Measurements from ENCODE around the gene BCHE.

The BCHE gene

DNA sequence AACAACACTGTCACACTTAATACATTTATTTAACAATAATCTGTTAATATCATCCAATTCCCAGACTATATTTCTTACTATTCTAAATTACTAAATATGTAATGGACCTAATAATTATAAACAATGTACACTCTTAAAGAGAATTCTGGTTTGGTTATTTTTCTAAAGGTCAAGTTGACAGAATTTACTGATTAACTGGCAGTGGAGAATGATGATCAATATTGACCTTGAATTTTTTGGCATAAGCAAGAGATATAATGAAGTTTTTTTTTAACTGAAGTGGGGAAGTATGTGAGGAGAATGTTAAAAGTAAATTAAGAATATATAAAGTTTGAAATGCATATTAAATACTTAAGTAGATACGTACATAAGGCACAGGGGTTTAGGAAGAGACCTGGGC lies 33.8 kb downstream of the BCHE start:
- no peak overlapping the region for H3K4me3 ChIP-seq (ENCODE audit: low read length)
- TF ChIP-seq CTCF (conservative IDR thresholded peaks at IDR 0.05; ENCODE audit: low read length) = no peak
- no peak for DNase-seq (ENCODE audit: low read depth)

DNA sequence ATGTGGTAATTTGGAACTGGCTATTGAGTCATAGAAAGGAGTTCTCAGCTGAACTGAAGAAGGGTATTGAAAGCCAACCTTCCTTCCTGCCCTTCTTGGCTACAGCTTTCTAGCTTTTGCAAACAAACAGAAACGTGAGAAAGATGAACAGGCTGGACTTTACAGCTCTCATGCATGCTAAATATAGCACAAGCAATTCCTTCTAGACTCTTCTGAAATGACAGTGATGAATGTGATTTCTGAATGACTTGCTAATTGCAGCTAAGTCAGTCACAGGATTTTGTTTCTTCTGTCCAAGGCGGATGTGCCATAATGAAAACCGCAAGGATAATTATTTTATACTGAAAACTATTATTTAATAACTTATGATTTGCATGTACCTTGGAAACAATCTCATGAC lies 36.3 kb downstream of the BCHE start:
- DNase-seq (ENCODE audit: low read depth) = no peak
- no peak for TF ChIP-seq CTCF (conservative IDR thresholded peaks at IDR 0.05; ENCODE audit: low read length)

DNA sequence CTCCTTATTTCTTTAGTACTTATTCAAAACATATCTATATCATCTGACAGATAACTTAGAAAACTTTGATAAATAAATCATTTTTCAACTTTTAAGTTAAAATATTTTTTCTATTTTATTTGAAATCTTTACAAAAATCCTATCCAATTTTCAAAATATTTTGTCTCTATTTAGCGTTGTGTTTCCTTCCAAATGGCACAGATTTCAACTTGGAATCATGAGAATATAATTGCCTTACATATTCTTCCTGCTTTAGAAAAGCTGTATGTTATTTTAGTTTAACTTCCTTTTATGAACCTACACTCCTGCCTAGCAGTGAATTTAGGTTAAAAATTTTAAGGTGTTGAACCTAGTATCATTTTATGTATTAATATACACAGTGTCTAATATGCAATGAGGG lies 38.2 kb downstream of the BCHE start:
- no peak for TF ChIP-seq CTCF (conservative IDR thresholded peaks at IDR 0.05; ENCODE audit: low read length)
- no peak for DNase-seq (ENCODE audit: low read depth)
- no peak overlapping the region for H3K4me3 ChIP-seq (ENCODE audit: low read length)

More for the DNA sequence above, 36.3 kb downstream of the BCHE start:
- H3K4me3 ChIP-seq (ENCODE audit: low read length) = no peak overlapping the region

DNA sequence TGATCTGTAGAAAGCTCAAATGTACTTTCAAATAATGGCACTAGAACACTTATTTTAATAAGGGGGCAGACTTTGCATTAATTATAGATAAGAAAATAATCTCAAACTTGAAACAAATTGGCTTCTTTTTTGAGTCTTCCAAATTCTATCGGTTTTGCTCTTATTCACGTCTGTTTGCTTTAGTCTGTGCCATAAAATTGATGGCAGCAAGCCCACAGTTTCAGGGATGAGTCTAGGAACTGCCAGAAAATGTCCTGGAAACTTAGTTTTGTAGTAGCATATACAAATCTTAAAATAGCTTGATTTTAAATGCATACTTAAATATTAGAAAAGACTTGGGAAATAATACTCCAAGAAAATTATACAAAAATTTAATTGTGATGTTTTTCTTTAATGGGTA lies 39.7 kb downstream of the BCHE start:
- no peak for DNase-seq (ENCODE audit: low read depth)
- no peak overlapping the region for H3K4me3 ChIP-seq (ENCODE audit: low read length)
- TF ChIP-seq CTCF (conservative IDR thresholded peaks at IDR 0.05; ENCODE audit: low read length) = no peak

- no peak for TF ChIP-seq CTCF (conservative IDR thresholded peaks at IDR 0.05; ENCODE audit: low read length)
- DNase-seq (ENCODE audit: low read depth) = no peak
- no peak overlapping the region for H3K4me3 ChIP-seq (ENCODE audit: low read length)
These were observed 40.5 kb downstream of the BCHE start for GRCh38 chr3:165796701-165797100.

DNA sequence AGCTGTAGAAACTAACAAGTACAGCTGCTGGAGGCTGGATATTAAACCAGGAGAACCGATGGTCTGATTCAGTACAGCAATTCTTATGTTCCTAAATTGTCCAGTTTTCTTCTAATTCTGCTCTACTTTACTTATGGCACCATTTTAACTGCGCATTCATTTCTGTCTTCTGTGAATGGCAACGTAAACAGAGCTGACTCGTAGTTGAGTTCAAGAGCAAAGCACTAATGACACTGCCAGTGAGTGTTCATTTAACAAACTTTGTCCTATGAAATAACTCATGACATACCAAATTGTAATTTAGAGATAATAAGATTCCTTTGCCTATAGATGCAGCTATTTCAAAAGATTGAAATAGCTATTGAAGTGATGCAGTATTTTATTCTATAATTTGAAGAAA lies 48.7 kb downstream of the BCHE start:
- no peak for TF ChIP-seq CTCF (conservative IDR thresholded peaks at IDR 0.05; ENCODE audit: low read length)
- DNase-seq (ENCODE audit: low read depth) = no peak
- no peak overlapping the region for H3K4me3 ChIP-seq (ENCODE audit: low read length)

- DNase-seq (ENCODE audit: low read depth) = no peak
- TF ChIP-seq CTCF (conservative IDR thresholded peaks at IDR 0.05; ENCODE audit: low read length) = no peak
These were observed 51.2 kb downstream of the BCHE start for GRCh38 chr3:165786013-165786412.

More at GRCh38 chr3:165786013-165786412, 51.2 kb downstream of the BCHE start:
- no peak overlapping the region for H3K4me3 ChIP-seq (ENCODE audit: low read length)

All from AG10803 (cell line).